Non-pigmented ciliary epithelial cell (primary cell): Measurements from ENCODE around the gene HCFC1.

Source experiments
- DNase-seq: peaks from one replicate; pipeline ENCODE4 v3.0.0-alpha.2; 2010; ENCODE audit warnings: low read depth

The HCFC1 gene

GRCh38 chrX:153922932-153923857 lies 48.4 kb downstream of the HCFC1 start:
- no peak for DNase-seq

- DNase-seq = no peak
Observed at GRCh38 chrX:153921511-153922446, 49.8 kb downstream of the HCFC1 start.

- no peak for DNase-seq
Observed at GRCh38 chrX:153921070-153921469, 50.5 kb downstream of the HCFC1 start.

GRCh38 chrX:153920546-153920945 lies 51.1 kb downstream of the HCFC1 start:
- no peak for DNase-seq

- no peak for DNase-seq
Observed at GRCh38 chrX:153919281-153919680, 52.3 kb downstream of the HCFC1 start.

- DNase-seq = no peak
Observed at GRCh38 chrX:153917869-153918268, 53.7 kb downstream of the HCFC1 start.

GRCh38 chrX:153913701-153914100 lies 57.9 kb downstream of the HCFC1 start:
- DNase-seq = no peak

GRCh38 chrX:153913211-153913610 lies 58.4 kb downstream of the HCFC1 start:
- no peak for DNase-seq

- DNase-seq = no peak
Observed at GRCh38 chrX:153911798-153912197, 59.8 kb downstream of the HCFC1 start.

- DNase-seq = no peak
Observed at GRCh38 chrX:153910446-153910845, 61.2 kb downstream of the HCFC1 start.

GRCh38 chrX:153909980-153910360 lies 61.6 kb downstream of the HCFC1 start:
- DNase-seq = no peak

- no peak for DNase-seq
Observed at GRCh38 chrX:153909024-153909979, 62.3 kb downstream of the HCFC1 start.

GRCh38 chrX:153908219-153908860 lies 63.3 kb downstream of the HCFC1 start:
- DNase-seq = no peak

- no peak for DNase-seq
Observed at GRCh38 chrX:153907456-153907855, 64.2 kb downstream of the HCFC1 start.

GRCh38 chrX:153906126-153906917 lies 65.3 kb downstream of the HCFC1 start:
- DNase-seq = no peak

- no peak for DNase-seq
Observed at GRCh38 chrX:153905481-153906095, 66.0 kb downstream of the HCFC1 start.

GRCh38 chrX:153903991-153904957 lies 67.3 kb downstream of the HCFC1 start, which contains the start of gene AVPR2:
Gene AVPR2 (plus strand): TSS chrX:153904673. CDS start chrX:153905146, 473 bp downstream.
- DNase-seq = no peak

- DNase-seq = no peak
Observed at GRCh38 chrX:153903238-153903980, 68.2 kb downstream of the HCFC1 start.
